SK-N-SH (cell line): ENCODE measurements around the gene SCO2. TPM values are rescaled to one million over a fixed set of nuclear protein-coding genes. Genes with fewer than 3 reads are reported as not detected.

Experiments used
- CTCF ChIA-PET: fragments of 300-600, 350-600 bp; formaldehyde crosslinking; extraction: SDS; loops from one replicate; lab custom pipeline; 2021; lab: Yijun Ruan, JAX
- POLR2A ChIA-PET: fragments of 350-600 bp; sonication (Branson Sonifier 250); formaldehyde crosslinking; extraction: SDS; loops from one replicate; lab custom pipeline; 2020; ENCODE audit warnings: antibody characterized with exemption, inconsistent platforms; lab: Yijun Ruan, JAX
- DNase-seq: peaks from one replicate; pipeline ENCODE4 v3.0.0; 2012
- H2AFZ ChIP-seq: fragments of 200-600 bp; sonication (generic); 2 replicates; pipeline ENCODE4 v1.8.1; 2016; ENCODE audit warnings: antibody characterized with exemption, mild to moderate bottlenecking, low read depth
- H3F3A ChIP-seq: fragments of 200-600 bp; sonication (generic); replicated peaks from 2 replicates; pipeline ENCODE3; 2016; ENCODE audit warnings: antibody characterized with exemption, mild to moderate bottlenecking; ENCODE audit not compliant: insufficient read depth
- H3K27ac ChIP-seq, 2 experiments: fragments of 200-500 bp in 1 of 2; fragments of 200-600 bp in 1 of 2; sonication (Bioruptor generic) in 1 of 2; sonication (generic), shearing (Covaris generic) in 1 of 2; 2 replicates each; pipeline versions ENCODE4 v1.5.1 to v1.6.1; 2014 to 2016; ENCODE audit warnings: low read depth in 2 of 2, inconsistent platforms in 1 of 2, low read length in 1 of 2, mild to moderate bottlenecking in 1 of 2, mixed read lengths in 1 of 2
- H3K27me3 ChIP-seq: fragments of 200-600 bp; sonication (generic), shearing (Covaris generic); 2 replicates; pipeline ENCODE4 v1.6.1; 2016; ENCODE audit warnings: mixed run types; ENCODE audit not compliant: insufficient read depth
- H3K36me3 ChIP-seq, 2 experiments: fragments of 200-500 bp in 1 of 2; fragments of 200-600 bp in 1 of 2; sonication (Bioruptor generic) in 1 of 2; sonication (generic) in 1 of 2; replicated peaks in 1 of 2; 2 replicates each; pipeline versions ENCODE3 to v1.5.1; 2014 to 2016; ENCODE audit warnings: low read length in 1 of 2, mild to moderate bottlenecking in 1 of 2; ENCODE audit not compliant: insufficient read depth in 2 of 2, control insufficient read depth in 1 of 2
- H3K4me1 ChIP-seq, 2 experiments: fragments of 200-500 bp in 1 of 2; fragments of 200-600 bp in 1 of 2; sonication (Bioruptor generic) in 1 of 2; sonication (generic), shearing (Covaris generic) in 1 of 2; 2 replicates each; pipeline versions ENCODE4 v1.5.1 to v1.6.1; 2014 to 2016; ENCODE audit warnings: low read depth in 1 of 2, low read length in 1 of 2, mixed run types in 1 of 2; ENCODE audit not compliant: insufficient read depth in 2 of 2, control insufficient read depth in 1 of 2
- H3K4me2 ChIP-seq: fragments of 200-600 bp; sonication (generic), shearing (Covaris generic); 2 replicates; pipeline ENCODE4 v1.6.1; 2017; ENCODE audit warnings: mixed run types
- H3K4me3 ChIP-seq, 2 experiments: fragments of 200-500 bp in 1 of 2; fragments of 200-600 bp in 1 of 2; sonication (Bioruptor generic) in 1 of 2; sonication (generic), shearing (Covaris generic) in 1 of 2; 2 replicates each; pipeline versions ENCODE4 v1.5.1 to v1.8.1; 2014 to 2016; ENCODE audit warnings: low read depth in 2 of 2, inconsistent platforms in 1 of 2, low read length in 1 of 2, mild to moderate bottlenecking in 1 of 2, mixed read lengths in 1 of 2, moderate library complexity in 1 of 2
- H3K79me2 ChIP-seq: fragments of 200-600 bp; sonication (generic); 2 replicates; pipeline ENCODE4 v1.8.1; 2017; ENCODE audit warnings: mild to moderate bottlenecking; ENCODE audit not compliant: insufficient read depth
- H3K9ac ChIP-seq: fragments of 200-600 bp; sonication (generic); 2 replicates; pipeline ENCODE4 v1.6.1; 2017; ENCODE audit warnings: mixed run types
- H3K9me2 ChIP-seq: fragments of 200-600 bp; sonication (generic); 2 replicates; pipeline ENCODE4 v1.6.1; 2017; ENCODE audit warnings: mixed run types
- H3K9me3 ChIP-seq: fragments of 200-600 bp; sonication (generic); 2 replicates; pipeline ENCODE4 v1.6.1; 2017; ENCODE audit warnings: mixed run types, mild to moderate bottlenecking, moderate library complexity
- H4K20me1 ChIP-seq: fragments of 200-600 bp; sonication (generic); 2 replicates; pipeline ENCODE4 v1.6.1; 2017; ENCODE audit warnings: mild to moderate bottlenecking, mixed run types; ENCODE audit not compliant: insufficient read depth
- CHD2 ChIP-seq: fragments of 150-350 bp; IDR thresholded peaks from 2 replicates; pipeline ENCODE4 v1.6.1; 2018; ENCODE audit warnings: low read length; ENCODE audit not compliant: partially characterized antibody
- ELF1 ChIP-seq: IDR thresholded peaks from 2 replicates; pipeline ENCODE4 v1.4.0; 2012
- EP300 ChIP-seq, 2 experiments: IDR thresholded peaks; 2 replicates each; pipeline versions ENCODE4 v1.4.0 to v1.6.1; 2012; ENCODE audit warnings: borderline replicate concordance in 1 of 2, low read depth in 1 of 2, low read length in 1 of 2
- FOXJ3 ChIP-seq: sonication (generic); formaldehyde crosslinking; IDR thresholded peaks from 2 replicates; pipeline ENCODE4 v1.5.1; 2020; ENCODE audit warnings: mild to moderate bottlenecking, missing genetic modification reagents
- GABPA ChIP-seq: IDR thresholded peaks from 2 replicates; pipeline ENCODE4 v1.4.0; 2012; ENCODE audit warnings: low read depth, mild to moderate bottlenecking
- GATA2 ChIP-seq: sonication (generic); formaldehyde crosslinking; IDR thresholded peaks from 2 replicates; pipeline ENCODE4 v1.5.0; 2020; ENCODE audit warnings: mild to moderate bottlenecking, missing genetic modification reagents
- JUND ChIP-seq: IDR thresholded peaks from 2 replicates; pipeline ENCODE4 v1.4.0; 2012
- MEF2A ChIP-seq: IDR thresholded peaks from 2 replicates; pipeline ENCODE4 v1.4.0; 2012; ENCODE audit warnings: low read depth, borderline replicate concordance
- MXI1 ChIP-seq: IDR thresholded peaks from 2 replicates; pipeline ENCODE4 v1.6.1; 2012; ENCODE audit warnings: mild to moderate bottlenecking, low read depth, low read length, improper control_type of control experiment
- NFIC ChIP-seq: IDR thresholded peaks from 2 replicates; pipeline ENCODE4 v1.4.0; 2012; ENCODE audit warnings: borderline replicate concordance
- NRF1 ChIP-seq: IDR thresholded peaks from 2 replicates; pipeline ENCODE4 v1.6.1; 2012; ENCODE audit warnings: low read depth, mild to moderate bottlenecking, low read length
- RCOR1 ChIP-seq: fragments of 150-350 bp; IDR thresholded peaks from 2 replicates; pipeline ENCODE4 v1.6.1; 2017; ENCODE audit warnings: antibody characterized with exemption, low read length
- REST ChIP-seq: IDR thresholded peaks from 2 replicates; pipeline ENCODE4 v1.6.1; 2012; ENCODE audit warnings: mild to moderate bottlenecking, low read depth, low read length, moderate library complexity
- RXRA ChIP-seq: IDR thresholded peaks from 2 replicates; pipeline ENCODE4 v1.4.0; 2012; ENCODE audit warnings: low read depth, mild to moderate bottlenecking, borderline replicate concordance
- TAF1 ChIP-seq: IDR thresholded peaks from 2 replicates; pipeline ENCODE4 v1.6.1; 2012; ENCODE audit warnings: low read depth, mild to moderate bottlenecking, low read length, moderate library complexity, borderline replicate concordance
- TCF12 ChIP-seq: IDR thresholded peaks from 2 replicates; pipeline ENCODE4 v1.4.0; 2012
- USF2 ChIP-seq: fragments of 150-350 bp; IDR thresholded peaks from 2 replicates; pipeline ENCODE4 v1.6.1; 2017; ENCODE audit warnings: antibody characterized with exemption, low read length, low read depth, borderline replicate concordance
- WGBS: methylation state at CpG from one replicate; pipeline ENCODE4 v1.1.6; 2017; ENCODE audit warnings: low lambda C conversion rate; 5-methylcytosine and 5-hydroxymethylcytosine counted together
- polyA plus RNA-seq, 3 experiments: library from polyadenylated mRNA; depleted of rRNA; stranded (reverse); fragments of >200 nt; gene quantifications; 2 replicates each; pipeline ENCODE4 v1.2.3, GENCODE V29; 2012
- TF ChIP-seq, protein P1 (sequence below): fragments of 200-600 bp; sonication (generic); IDR thresholded peaks from 2 replicates; pipeline ENCODE4 v1.6.1; 2017; ENCODE audit warnings: antibody characterized with exemption, mild to moderate bottlenecking, moderate library complexity
- TF ChIP-seq, protein P2 (sequence below): IDR thresholded peaks from 2 replicates; pipeline ENCODE4 v1.4.0; 2012; ENCODE audit warnings: low read depth

Gene SCO2
- polyA plus RNA-seq, 1 of the 3 experiments (the other 2 are of a cell fraction) = 4.0 TPM

GRCh38 chr22:50525104-50525857 is at the start of gene SCO2 (continued):
- TF ChIP-seq TAF1 = peak; percentile 61
- TF ChIP-seq EP300 (IDR thresholded peaks at IDR 0.05; ENCODE audit: borderline replicate concordance in 1 of 2, low read depth in 1 of 2, low read length in 1 of 2) = no peak
- TF ChIP-seq RXRA = no peak
- peak; percentile 97 for TF ChIP-seq NRF1
- TF ChIP-seq NFIC = no peak
- TF ChIP-seq FOXJ3 (CRISPR knock-in tag) = no peak
- TF ChIP-seq, protein P1, sequence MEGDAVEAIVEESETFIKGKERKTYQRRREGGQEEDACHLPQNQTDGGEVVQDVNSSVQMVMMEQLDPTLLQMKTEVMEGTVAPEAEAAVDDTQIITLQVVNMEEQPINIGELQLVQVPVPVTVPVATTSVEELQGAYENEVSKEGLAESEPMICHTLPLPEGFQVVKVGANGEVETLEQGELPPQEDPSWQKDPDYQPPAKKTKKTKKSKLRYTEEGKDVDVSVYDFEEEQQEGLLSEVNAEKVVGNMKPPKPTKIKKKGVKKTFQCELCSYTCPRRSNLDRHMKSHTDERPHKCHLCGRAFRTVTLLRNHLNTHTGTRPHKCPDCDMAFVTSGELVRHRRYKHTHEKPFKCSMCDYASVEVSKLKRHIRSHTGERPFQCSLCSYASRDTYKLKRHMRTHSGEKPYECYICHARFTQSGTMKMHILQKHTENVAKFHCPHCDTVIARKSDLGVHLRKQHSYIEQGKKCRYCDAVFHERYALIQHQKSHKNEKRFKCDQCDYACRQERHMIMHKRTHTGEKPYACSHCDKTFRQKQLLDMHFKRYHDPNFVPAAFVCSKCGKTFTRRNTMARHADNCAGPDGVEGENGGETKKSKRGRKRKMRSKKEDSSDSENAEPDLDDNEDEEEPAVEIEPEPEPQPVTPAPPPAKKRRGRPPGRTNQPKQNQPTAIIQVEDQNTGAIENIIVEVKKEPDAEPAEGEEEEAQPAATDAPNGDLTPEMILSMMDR = peak; percentile 50
- 0 out of 2 replicates have a peak, but pooled peaks have one; percentile 26 for TF ChIP-seq RCOR1
- no peak for TF ChIP-seq ELF1
- TF ChIP-seq MEF2A = no peak
- no peak for TF ChIP-seq JUND
- TF ChIP-seq, protein P2, sequence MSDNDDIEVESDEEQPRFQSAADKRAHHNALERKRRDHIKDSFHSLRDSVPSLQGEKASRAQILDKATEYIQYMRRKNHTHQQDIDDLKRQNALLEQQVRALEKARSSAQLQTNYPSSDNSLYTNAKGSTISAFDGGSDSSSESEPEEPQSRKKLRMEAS = peak; percentile 80
- peak; percentile 82 for TF ChIP-seq MXI1
- TF ChIP-seq GATA2 (CRISPR knock-in tag) = no peak

GRCh38 chr22:50574383-50574755 is 49.0 kb upstream of the SCO2 start:
- POLR2A ChIA-PET = no interaction called here

More at GRCh38 chr22:50574383-50574755, 49.0 kb upstream of the SCO2 start:
- Histone ChIP-seq H3F3A (no peaks in the 10 kb centered on the region), H3K4me3 (no peak overlapping the region), H3K36me3 (peaks cover 0 to 73% of the 10 kb centered on the region in 2 experiments), H3K4me1 (no peaks in the 10 kb centered on the region), H3K9me2 (no peaks in the 10 kb centered on the region), H3K9ac (no peak overlapping the region), H3K4me2 (no peak overlapping the region), H3K27ac (no peak overlapping the region), H3K9me3 (no peaks in the 10 kb centered on the region), H3K27me3 (no peaks in the 10 kb centered on the region), H3K79me2 (no peaks in the 10 kb centered on the region), H2AFZ (no peak overlapping the region), H4K20me1 (no peaks in the 10 kb centered on the region)
- no peak for DNase-seq
- CTCF ChIA-PET = interaction anchor here (2.8 to 9.0 kb wide), 2 partner anchors 10 to 47 kb away, joined by 16 to 73 read pairs; partner anchors contain the start of gene SYCE3
- TF ChIP-seq NFIC (no peak), TCF12 (no peak), GABPA (no peak), JUND (no peak), CHD2 (no peak), REST (no peak), GATA2 (CRISPR knock-in tag) (no peak), MEF2A (no peak), USF2 (no peak)
- 97% methylated on average over 6 of the region's 11 CpGs for WGBS
